Thoracic aorta (tissue), 2 donors: ENCODE data around the gene RTKN2. TPM values are rescaled to one million over a fixed set of nuclear protein-coding genes. Genes with fewer than 3 reads are reported as not detected.

Experiments used
- ATAC-seq: fragments of 150-250 bp; one replicate; pipeline ENCODE4 v1.8.0; 2017; ENCODE audit warnings: low read depth; ENCODE audit not compliant: insufficient number of reproducible peaks, low FRiP score
- DNase-seq: peaks from one replicate; pipeline ENCODE4 v3.0.0-alpha.2; 2020; ENCODE audit warnings: low spot score
- H3K27ac ChIP-seq, 2 donors: fragments of 200-600 bp; sonication (generic); 1 replicate in 1 of 2; 2 replicates in 1 of 2; pipeline ENCODE4 v1.5.1; 2016; ENCODE audit warnings: mild to moderate bottlenecking in 2 of 2, moderate library complexity in 2 of 2
- H3K27me3 ChIP-seq: fragments of 200-600 bp; sonication (generic); replicated peaks from 2 replicates; pipeline ENCODE4 v1.6.0; 2016; ENCODE audit warnings: mild to moderate bottlenecking; ENCODE audit not compliant: insufficient read depth
- H3K36me3 ChIP-seq: fragments of 200-600 bp; sonication (generic); one replicate; pipeline ENCODE4 v1.5.1; 2016
- H3K4me1 ChIP-seq, 2 donors: fragments of 200-600 bp; sonication (generic); 1 replicate in 1 of 2; 2 replicates in 1 of 2; pipeline versions ENCODE4 v1.5.1 to v1.6.0; 2016; ENCODE audit warnings: low read depth in 2 of 2, mild to moderate bottlenecking in 1 of 2; ENCODE audit not compliant: control insufficient read depth in 1 of 2
- H3K4me3 ChIP-seq: fragments of 200-600 bp; sonication (generic); 2 replicates; pipeline ENCODE4 v1.5.1; 2016; ENCODE audit warnings: mild to moderate bottlenecking
- H3K9me3 ChIP-seq: fragments of 200-600 bp; sonication (generic); 2 replicates; pipeline ENCODE4 v1.5.1; 2016
- CTCF ChIP-seq: fragments of 200-600 bp; sonication (generic); IDR thresholded peaks from one replicate; pipeline ENCODE4 v1.5.1; 2019; ENCODE audit warnings: antibody characterized with exemption
- total RNA-seq, 2 donors: library from RNA; depleted of rRNA; stranded (reverse); fragments of >200 nt; gene quantifications; one replicate each; pipeline versions ENCODE4 v1.1.0 to v1.2.3, GENCODE V29; 2016

Gene RTKN2
- total RNA-seq, 2 donors from 2014 or later = not detected

- Histone ChIP-seq H3K36me3 (no peaks in the 10 kb centered on the region), H3K4me1 (no peaks in the 10 kb centered on the region), H3K4me3 (no peak overlapping the region), H3K9me3 (no peaks in the 10 kb centered on the region), H3K27me3 (no peaks in the 10 kb centered on the region), H3K27ac (no peak overlapping the region)
- ATAC-seq (no peak), DNase-seq (no peak)
- no peak for TF ChIP-seq CTCF
These were observed 38.0 kb upstream of the RTKN2 start for GRCh38 chr10:62306663-62307062.

GRCh38 chr10:62305813-62306212 lies 37.2 kb upstream of the RTKN2 start:
- Histone ChIP-seq H3K36me3 (no peaks in the 10 kb centered on the region), H3K4me1 (no peaks in the 10 kb centered on the region), H3K27ac (no peak overlapping the region), H3K9me3 (no peaks in the 10 kb centered on the region), H3K27me3 (no peaks in the 10 kb centered on the region), H3K4me3 (no peak overlapping the region)
- DNase-seq = no peak
- ATAC-seq = no peak
- no peak for TF ChIP-seq CTCF

GRCh38 chr10:62303922-62304321 lies 35.3 kb upstream of the RTKN2 start:
- Histone ChIP-seq H3K27ac (no peak overlapping the region), H3K4me3 (no peak overlapping the region), H3K27me3 (no peaks in the 10 kb centered on the region), H3K9me3 (no peaks in the 10 kb centered on the region), H3K36me3 (no peaks in the 10 kb centered on the region), H3K4me1 (no peaks in the 10 kb centered on the region)
- DNase-seq (no peak), ATAC-seq (no peak)
- no peak for TF ChIP-seq CTCF

GRCh38 chr10:62302760-62303159 lies 34.1 kb upstream of the RTKN2 start:
- DNase-seq = no peak
- Histone ChIP-seq H3K4me1 (no peaks in the 10 kb centered on the region), H3K9me3 (no peaks in the 10 kb centered on the region), H3K36me3 (no peaks in the 10 kb centered on the region), H3K27ac (no peak overlapping the region), H3K27me3 (no peaks in the 10 kb centered on the region), H3K4me3 (no peak overlapping the region)
- ATAC-seq = no peak
- TF ChIP-seq CTCF = no peak

GRCh38 chr10:62297857-62298256 lies 29.2 kb upstream of the RTKN2 start:
- H3K27ac ChIP-seq = no peak overlapping the region
- DNase-seq (no peak), ATAC-seq (no peak)
- H3K9me3 ChIP-seq = no peaks in the 10 kb centered on the region
- no peaks in the 10 kb centered on the region for H3K36me3 ChIP-seq
- H3K4me3 ChIP-seq = no peak overlapping the region
- H3K4me1 ChIP-seq = no peaks in the 10 kb centered on the region
- H3K27me3 ChIP-seq = no peaks in the 10 kb centered on the region
- no peak for TF ChIP-seq CTCF
